Liver (tissue), 3 donors: ENCODE data around the gene ANKFN1.

Experiments
- FOXA1 ChIP-seq: IDR thresholded peaks from 2 replicates; pipeline ENCODE4 v1.6.1; 2016; ENCODE audit warnings: antibody characterized with exemption
- GABPA ChIP-seq, 2 donors: IDR thresholded peaks in 1 of 2; conservative IDR thresholded peaks in 1 of 2; 2 replicates each; pipeline ENCODE4 v1.6.1; 2016; ENCODE audit warnings: antibody characterized with exemption in 2 of 2, mild to moderate bottlenecking in 1 of 2, moderate library complexity in 1 of 2
- RAD21 ChIP-seq, 2 donors: IDR thresholded peaks; 2 replicates each; pipeline ENCODE4 v1.6.1; 2016; ENCODE audit warnings: antibody characterized with exemption in 2 of 2, mild to moderate bottlenecking in 2 of 2
- RXRA ChIP-seq, 2 donors: IDR thresholded peaks; 2 replicates each; pipeline ENCODE4 v1.6.1; 2017 to 2018; ENCODE audit warnings: antibody characterized with exemption in 2 of 2, mild to moderate bottlenecking in 1 of 2
- TAF1 ChIP-seq: conservative IDR thresholded peaks from 2 replicates; pipeline ENCODE4 v1.6.1; 2016; ENCODE audit warnings: antibody characterized with exemption, mild to moderate bottlenecking
- YY1 ChIP-seq: IDR thresholded peaks from 2 replicates; pipeline ENCODE4 v1.6.1; 2016; ENCODE audit warnings: antibody characterized with exemption, mild to moderate bottlenecking
- TF ChIP-seq, protein P1 (sequence below): fragments of 150-350 bp; IDR thresholded peaks from 2 replicates; pipeline ENCODE4 v1.5.1; 2017; ENCODE audit warnings: improper control_type of control experiment, low read depth, low read length; ENCODE audit not compliant: missing input control
- TF ChIP-seq, protein P2 (sequence below): IDR thresholded peaks from 2 replicates; pipeline ENCODE4 v1.6.1; 2016; ENCODE audit warnings: antibody characterized with exemption, mild to moderate bottlenecking
- TF ChIP-seq, protein P3 (sequence below): IDR thresholded peaks from 2 replicates; pipeline ENCODE4 v1.6.1; 2016; ENCODE audit warnings: antibody characterized with exemption
- donor health status: healthy.
- donor health status: healthy.

DNA sequence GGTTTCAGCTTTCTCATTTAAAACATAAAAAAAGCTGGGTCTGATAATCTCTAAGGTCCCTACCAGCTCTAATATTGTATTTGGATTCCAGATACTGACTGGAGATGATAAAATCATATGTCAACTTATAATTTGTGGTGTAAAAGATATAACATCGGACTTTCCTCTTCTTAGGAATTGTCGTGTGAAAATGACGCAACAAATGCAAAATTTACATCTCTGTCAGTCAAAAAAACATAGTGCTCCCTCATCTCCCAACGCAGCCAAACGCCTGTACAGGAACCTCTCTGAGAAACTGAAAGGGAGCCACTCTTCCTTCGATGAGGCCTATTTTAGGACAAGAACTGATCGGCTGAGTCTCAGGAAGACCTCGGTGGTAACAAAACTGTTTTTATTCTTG is 197.3 kb downstream of the ANKFN1 start:
- TF ChIP-seq, protein P1, sequence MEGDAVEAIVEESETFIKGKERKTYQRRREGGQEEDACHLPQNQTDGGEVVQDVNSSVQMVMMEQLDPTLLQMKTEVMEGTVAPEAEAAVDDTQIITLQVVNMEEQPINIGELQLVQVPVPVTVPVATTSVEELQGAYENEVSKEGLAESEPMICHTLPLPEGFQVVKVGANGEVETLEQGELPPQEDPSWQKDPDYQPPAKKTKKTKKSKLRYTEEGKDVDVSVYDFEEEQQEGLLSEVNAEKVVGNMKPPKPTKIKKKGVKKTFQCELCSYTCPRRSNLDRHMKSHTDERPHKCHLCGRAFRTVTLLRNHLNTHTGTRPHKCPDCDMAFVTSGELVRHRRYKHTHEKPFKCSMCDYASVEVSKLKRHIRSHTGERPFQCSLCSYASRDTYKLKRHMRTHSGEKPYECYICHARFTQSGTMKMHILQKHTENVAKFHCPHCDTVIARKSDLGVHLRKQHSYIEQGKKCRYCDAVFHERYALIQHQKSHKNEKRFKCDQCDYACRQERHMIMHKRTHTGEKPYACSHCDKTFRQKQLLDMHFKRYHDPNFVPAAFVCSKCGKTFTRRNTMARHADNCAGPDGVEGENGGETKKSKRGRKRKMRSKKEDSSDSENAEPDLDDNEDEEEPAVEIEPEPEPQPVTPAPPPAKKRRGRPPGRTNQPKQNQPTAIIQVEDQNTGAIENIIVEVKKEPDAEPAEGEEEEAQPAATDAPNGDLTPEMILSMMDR = no peak
- no peak for TF ChIP-seq TAF1
- TF ChIP-seq RXRA (IDR thresholded peaks at IDR 0.05) = no peak
- no peak for TF ChIP-seq YY1
- TF ChIP-seq, protein P2, sequence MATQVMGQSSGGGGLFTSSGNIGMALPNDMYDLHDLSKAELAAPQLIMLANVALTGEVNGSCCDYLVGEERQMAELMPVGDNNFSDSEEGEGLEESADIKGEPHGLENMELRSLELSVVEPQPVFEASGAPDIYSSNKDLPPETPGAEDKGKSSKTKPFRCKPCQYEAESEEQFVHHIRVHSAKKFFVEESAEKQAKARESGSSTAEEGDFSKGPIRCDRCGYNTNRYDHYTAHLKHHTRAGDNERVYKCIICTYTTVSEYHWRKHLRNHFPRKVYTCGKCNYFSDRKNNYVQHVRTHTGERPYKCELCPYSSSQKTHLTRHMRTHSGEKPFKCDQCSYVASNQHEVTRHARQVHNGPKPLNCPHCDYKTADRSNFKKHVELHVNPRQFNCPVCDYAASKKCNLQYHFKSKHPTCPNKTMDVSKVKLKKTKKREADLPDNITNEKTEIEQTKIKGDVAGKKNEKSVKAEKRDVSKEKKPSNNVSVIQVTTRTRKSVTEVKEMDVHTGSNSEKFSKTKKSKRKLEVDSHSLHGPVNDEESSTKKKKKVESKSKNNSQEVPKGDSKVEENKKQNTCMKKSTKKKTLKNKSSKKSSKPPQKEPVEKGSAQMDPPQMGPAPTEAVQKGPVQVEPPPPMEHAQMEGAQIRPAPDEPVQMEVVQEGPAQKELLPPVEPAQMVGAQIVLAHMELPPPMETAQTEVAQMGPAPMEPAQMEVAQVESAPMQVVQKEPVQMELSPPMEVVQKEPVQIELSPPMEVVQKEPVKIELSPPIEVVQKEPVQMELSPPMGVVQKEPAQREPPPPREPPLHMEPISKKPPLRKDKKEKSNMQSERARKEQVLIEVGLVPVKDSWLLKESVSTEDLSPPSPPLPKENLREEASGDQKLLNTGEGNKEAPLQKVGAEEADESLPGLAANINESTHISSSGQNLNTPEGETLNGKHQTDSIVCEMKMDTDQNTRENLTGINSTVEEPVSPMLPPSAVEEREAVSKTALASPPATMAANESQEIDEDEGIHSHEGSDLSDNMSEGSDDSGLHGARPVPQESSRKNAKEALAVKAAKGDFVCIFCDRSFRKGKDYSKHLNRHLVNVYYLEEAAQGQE = no peak
- TF ChIP-seq, protein P3, sequence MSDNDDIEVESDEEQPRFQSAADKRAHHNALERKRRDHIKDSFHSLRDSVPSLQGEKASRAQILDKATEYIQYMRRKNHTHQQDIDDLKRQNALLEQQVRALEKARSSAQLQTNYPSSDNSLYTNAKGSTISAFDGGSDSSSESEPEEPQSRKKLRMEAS = no peak
- TF ChIP-seq RAD21 (IDR thresholded peaks at IDR 0.05) = no peak
- no peak for TF ChIP-seq FOXA1
- no peak for TF ChIP-seq GABPA (IDR thresholded peaks at IDR 0.05 in 1 of 2, conservative IDR thresholded peaks at IDR 0.05 in 1 of 2)
